ENCODE results near the gene REX1BD.

Gene REX1BD

DNA sequence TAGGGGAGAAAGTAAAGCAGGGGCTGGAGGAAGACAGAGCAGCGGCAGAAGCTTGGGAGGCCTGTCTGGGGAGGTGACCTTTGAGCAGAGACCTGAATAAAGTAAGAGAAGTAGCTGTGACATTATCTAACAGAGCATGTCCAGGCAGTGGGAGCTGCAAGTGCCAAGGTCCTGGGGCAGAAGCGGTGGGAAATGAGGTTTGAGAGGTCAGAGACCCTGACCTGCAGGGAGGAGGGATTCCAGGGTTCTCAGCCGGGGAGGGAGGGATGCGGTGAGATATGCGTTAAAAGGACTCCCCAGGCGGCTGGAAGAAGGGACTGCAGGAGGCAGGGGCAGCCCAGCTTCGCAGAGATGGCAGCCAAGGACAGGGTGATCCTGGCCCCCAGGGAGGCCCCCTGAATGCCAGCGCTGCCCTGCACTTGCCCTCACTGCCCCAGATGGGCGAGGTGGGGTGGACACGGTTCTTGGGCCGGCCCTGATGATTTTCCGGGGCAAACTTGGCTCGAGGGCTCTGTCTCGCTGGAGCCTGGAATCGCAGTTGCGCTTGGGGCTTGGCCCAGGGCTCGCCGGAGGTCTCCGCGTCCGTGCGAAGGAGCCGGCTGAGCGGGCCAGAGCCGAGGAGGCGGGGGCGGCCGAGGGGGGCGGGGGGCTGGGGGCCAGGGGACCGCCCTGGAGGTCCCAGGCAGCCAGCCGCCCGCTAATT is 14.8 kb downstream of the REX1BD start:
- peak; percentile 62 for DNase-seq (ENCODE audit: low read depth, low spot score)

DNA sequence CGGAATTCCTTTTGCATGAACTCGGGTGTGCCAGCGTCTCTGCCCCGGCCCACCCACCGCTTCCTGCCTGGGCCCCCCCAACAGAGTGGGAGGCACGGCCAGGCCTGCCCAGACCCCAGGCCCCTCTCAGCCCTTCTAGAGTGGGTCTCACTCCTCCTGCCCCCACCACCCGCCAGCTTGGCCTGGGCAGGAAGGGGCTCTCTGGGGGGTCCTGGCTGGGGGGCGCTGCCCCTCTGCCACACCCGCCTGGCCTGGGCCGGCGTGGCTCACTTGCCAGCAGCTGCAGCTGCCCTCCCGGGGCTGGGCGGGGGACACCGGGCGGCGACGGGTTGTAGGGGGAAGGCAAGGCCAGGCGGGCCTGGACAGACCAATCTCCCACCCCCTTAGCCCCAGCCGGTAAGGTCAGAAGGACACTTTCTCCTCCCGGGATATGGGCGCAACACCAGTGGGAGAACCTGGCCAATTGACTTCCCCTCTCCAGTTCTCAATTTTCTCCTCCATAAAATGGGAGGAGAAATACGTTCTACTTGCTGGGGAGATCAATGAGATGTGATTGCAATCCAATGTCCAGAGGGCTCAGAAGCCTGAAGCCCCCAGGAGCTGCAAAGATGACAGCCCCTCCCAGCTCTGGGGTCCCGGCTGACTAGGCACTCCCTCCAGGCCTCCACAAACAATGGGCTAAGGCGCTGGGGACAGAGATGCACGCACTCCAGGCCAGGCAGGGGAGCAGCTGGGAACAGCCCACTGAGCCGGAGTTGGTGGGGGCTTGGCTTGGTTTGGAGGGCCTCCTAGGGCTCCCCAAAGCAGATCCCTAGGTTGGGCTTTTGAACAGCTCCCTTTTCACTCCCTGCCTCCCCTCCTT is 15.6 kb downstream of the REX1BD start:
- DNase-seq (ENCODE audit: low read depth, low spot score): no peak

DNA sequence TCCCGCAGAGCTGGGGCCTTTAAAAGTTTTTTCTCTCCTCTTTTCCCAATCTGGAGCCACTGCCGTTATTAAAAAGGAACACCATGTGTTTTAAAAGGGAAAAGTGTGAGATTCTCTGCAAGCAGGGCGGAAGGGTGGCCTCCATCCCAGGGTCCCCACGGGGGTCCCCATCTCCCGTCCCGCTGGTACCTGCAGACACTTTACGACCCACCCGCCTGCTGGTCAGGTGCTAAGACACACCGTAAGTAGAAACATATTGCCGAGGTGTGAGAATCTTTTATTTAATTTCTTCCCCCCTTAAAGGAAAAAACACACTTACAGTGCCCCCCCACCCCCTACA is 16.2 kb downstream of the REX1BD start:
- DNase-seq (ENCODE audit: low read depth, low spot score): no peak

DNA sequence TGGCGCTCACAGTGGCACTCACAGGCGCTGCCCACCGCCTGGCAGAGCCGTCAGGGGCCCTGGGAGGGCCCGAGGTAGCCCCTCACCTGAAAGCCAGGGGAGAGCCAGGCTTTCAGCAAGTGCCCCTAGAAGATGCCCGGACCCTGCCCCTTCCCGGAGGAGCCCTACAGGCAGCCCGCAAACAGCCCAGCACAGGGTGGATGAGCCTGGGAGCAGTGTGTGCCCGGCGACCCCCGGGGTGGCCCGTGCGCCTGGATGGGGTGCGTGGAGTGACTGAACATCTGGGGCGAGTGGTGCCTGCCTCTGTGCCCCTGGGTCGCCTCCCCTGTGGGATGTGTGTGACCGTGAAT is 16.6 kb downstream of the REX1BD start:
- DNase-seq (ENCODE audit: low read depth, low spot score): no peak

DNA sequence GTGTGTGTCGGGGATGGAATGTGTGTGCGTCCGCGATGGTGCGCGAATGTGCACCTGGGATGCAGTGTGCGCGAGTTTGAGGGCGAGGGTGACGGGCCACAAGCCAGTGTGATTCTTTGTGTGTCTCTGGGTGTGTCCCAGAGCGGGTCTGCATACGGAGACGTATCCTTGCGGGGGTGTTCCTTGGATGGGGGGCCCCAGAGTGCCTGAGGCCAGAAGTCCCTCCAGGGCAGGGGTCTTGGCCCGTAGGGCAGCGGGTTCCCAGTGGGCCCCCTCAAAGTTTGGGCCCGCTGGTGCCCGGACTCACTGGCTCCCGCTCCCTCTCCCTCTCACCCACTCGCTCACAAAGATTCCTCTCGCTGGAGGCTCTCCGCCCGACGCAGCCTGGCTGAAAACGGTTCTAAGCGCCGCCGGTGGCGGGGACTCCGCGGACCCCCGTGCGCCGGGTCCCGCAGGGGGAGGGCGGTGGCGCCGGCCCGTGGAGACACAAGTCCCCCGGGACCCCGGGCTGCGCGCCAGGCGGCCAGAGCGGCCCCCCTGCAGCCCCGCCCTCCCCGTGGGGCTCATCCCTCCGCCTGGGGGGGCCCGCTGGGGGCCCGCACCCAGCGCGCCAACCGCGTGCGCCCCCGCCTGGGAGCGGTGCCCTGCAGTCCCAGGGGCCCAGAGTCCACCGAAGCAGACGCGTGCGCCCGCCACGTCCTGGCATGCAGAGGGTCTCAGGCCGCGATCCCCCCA is 17.1 kb downstream of the REX1BD start:
- DNase-seq (ENCODE audit: low read depth, low spot score): no peak

DNA sequence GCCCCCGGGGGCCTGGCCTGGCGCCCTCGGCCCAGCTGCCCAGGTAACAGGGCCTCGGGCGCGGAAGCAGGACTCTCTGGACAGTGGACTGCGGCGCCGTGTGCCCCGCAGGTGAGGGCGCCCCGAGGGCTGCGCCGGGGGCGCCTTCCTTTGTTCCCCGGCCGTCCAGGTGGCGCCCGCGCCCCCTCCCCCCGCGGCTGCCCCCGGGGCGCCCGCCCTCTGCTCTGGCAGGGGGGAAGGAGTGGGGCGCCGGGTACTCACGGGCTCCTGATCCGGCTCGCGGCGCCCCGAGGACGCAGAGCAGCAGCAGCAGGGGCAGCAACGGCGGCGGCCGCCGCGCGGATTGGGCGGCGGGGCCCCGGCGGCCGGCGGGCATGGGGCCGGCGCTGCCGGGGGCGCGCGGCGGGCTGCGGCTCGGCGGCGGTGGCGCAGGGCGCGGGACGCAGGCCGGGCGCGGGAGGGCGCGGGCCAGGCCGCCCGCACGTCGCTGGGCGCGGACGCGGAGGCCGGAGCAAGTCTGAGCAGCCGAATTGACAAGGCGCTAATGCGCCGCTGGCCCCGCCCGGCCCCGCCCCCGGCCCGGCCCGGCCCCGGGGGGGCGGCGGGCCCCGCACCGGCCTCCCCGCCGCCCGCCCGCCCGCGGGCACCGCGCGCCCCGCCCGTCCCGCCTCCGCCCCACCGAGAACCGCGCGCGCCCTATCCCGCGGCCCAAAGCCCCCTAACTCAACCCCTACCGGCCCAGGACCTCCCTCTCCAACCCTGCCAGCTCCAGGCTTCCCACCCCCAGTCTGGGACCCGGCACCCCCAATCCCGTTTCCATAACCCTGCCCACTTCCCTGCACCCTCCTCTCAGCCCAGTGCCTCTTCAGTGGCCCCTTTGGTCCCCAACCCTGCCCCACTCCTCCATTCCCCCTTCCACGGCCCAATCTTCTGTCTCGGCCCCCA is 18.0 kb downstream of the REX1BD start, which contains the start of gene CRLF1:
Gene CRLF1 (minus strand): TSS at position 519 of the 945 bp plus-strand sequence. CDS start 143 bp downstream, at position 376.
- no peak for DNase-seq (ENCODE audit: low read depth, low spot score)

DNA sequence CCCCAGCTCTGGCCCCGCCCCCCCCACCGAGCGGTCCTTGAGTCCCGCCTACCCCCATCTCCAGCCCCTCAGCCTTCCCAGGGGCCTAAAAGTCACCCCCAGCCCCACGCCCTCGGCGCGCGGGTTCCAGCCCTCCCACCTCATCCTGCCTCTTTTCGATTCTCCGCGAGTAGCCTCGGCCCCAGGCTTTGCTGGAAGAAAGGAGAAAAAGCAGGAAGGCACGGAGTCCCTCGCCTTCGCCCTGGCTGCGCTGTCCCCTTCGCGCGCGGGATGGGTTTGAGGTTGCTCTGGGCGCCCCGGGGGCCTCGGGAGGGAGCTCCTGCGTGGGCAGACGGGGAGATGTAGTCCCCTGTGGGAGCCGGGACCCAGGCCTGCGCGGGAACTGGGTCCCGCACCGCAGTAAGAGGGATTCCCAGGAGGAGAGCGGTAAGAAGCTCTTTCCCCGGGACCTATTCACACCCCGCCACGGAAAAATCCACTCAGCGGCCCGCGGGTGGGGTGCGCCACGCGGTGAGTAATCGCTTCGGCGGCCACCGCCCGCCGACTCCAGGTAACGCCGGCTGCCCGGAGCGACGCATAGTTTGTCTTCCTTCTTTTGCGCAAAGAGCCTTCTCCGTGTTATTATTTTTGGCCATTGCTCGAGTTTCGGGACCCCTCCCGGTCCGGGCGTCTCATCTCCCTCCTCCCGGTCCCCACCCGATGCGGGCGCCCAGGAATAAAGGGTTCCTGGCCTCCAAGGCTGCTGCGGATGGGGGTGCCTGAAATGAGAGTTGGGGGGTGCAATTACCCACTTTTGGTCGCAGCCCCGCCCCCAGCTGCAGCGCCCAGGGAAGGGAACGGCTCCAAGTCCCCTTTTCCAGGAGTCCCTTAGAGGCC is 18.9 kb downstream of the REX1BD start:
- DNase-seq (ENCODE audit: low read depth, low spot score): no peak

DNA sequence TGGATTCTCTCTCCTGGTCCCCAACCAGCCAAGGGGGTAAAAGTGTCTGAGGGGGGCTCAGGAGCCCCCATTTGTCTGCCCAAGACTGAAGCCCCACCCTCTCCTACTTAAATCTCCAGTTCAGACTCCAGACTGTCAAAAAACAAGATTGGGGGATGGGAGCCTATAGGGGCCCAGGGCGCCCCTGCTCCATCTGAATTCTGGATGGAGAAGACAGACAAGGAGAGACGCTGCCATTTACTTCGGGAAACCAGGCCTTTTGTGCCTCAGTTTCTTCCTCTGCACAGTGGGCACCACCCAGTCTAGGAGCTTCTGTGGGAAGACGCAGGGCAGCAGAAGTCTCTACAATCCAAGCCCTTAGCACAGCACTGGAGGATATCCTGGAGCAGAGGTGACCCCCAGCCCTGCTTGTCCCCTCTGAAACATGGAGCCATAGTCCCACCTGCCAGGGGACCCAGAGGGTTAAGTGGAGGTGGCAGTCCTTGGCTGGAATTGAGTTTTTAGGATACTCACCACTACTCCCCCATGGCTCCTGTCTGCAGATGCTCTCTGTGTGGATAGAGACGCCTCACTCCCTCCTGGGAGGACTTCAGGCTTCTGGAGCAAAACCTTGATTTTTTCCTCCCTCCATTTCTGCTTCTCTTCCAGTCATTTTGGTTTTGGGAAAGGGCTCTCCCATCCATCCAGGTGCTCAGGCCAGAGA is 19.7 kb downstream of the REX1BD start:
- no peak for DNase-seq (ENCODE audit: low read depth, low spot score)

DNA sequence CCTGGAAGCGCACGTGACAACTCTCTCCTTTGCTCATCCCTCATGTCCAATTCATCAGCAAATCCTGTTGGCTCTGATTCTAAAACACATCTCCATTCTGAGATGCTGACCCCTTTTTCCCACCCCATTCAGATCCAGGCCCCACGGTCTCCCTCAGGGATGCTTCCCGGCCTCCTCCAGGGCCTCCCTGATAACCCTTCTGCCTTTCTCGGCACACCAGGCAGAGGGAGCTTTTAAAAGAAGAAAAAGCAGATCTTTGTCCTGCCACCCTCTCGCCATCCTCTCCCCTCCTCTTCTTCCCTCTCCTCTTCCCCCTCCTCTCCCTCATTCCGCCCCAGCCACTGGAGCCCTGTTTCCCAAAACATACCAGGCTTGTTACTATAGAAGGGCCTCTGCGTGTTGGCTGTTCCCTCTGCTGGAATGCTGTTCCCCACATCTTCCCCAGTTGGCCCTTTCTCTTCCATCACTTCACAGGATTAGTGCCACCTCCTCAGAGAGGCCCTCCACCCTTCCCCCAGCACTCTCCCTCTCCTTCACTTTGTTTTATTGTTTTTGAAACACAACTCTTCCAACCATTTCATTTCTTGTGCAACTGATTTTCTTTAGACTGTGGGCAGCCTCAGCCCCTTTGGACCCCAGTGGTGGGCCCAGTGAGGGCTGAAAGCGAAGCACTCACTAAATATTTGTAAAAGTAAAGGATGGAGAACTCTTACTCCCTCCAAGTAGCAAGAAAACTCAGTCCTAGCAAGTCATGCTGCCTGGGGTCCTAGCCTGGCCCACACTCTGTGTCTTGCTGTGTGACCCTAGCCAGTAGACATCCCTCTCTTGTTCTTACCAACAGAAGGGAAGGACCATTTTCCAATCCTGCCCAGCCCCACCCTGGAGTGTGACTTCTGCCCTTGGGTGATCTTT is 20.5 kb downstream of the REX1BD start:
- no peak for DNase-seq (ENCODE audit: low read depth, low spot score)

DNA sequence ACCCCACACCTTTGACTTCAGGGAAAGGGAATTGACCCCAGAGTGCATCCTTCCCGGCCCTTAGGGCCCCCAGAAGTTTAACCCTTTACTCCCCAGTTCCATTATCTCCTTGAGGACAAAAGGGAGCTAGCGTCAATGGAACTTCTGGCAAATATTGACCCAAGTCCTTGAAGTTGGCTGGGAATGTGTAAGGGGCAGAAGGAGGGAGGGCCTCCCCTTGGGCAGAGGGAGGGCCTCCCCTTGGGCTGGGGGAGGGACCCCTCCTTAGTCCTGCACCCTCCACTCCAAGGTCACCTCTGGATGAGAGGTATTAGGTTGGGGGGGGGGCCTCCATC is 21.1 kb downstream of the REX1BD start:
- no peak for DNase-seq (ENCODE audit: low read depth, low spot score)

DNA sequence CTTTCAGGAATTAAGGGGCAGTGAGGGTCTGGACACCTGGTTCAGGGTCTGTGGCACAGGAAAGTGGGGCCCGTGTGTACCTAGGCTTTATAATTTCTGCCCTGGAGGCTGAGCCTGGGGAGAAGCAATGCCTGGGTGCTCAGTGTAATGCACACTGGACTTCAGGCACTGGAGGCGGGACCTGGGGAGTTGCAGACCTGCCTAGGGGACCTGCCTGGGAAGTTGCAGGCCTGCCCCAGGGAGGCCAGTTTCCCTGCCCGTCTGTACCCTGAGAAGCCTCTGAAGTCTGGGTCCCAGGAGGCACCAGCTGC is 21.6 kb downstream of the REX1BD start:
- no peak for DNase-seq (ENCODE audit: low read depth, low spot score)

DNA sequence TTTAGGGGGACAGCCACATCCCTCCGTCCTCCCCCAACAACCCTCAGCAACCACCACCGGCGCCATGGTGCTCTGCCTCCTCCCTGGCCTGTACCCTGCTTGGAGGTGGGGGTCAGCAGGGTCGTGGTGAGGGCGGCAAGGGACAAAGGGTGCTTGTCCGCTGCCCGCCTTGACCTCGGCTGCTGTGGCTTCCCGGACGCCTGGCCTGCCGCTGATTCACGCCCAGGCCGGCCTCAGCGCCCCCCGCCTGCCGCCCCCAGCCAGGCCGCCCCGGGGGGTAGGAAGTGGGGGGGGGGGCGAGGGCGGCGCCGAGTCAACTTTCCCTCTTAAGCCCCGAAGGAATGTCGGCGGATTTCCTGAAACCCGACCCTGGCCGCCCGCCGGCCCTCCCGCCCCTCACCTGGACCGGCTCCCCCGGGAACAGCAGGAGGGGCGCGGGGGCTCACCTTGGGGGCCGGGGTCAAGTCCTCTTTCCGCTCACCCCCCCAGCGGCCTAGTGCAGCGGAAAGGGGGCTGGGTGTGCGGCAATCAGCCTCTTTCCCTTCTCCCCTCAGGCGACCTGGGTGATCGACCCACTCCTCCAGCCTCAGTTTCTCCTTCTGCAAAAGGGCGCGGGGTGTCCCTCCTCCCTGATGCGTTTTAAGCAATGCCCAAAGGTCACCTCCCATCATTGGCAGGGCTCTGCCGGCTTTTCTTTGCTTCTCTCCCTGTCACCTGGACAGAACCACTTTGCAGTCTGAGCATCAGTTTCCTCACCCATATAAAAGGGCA is 22.1 kb downstream of the REX1BD start:
- DNase-seq (ENCODE audit: low read depth, low spot score): no peak

DNA sequence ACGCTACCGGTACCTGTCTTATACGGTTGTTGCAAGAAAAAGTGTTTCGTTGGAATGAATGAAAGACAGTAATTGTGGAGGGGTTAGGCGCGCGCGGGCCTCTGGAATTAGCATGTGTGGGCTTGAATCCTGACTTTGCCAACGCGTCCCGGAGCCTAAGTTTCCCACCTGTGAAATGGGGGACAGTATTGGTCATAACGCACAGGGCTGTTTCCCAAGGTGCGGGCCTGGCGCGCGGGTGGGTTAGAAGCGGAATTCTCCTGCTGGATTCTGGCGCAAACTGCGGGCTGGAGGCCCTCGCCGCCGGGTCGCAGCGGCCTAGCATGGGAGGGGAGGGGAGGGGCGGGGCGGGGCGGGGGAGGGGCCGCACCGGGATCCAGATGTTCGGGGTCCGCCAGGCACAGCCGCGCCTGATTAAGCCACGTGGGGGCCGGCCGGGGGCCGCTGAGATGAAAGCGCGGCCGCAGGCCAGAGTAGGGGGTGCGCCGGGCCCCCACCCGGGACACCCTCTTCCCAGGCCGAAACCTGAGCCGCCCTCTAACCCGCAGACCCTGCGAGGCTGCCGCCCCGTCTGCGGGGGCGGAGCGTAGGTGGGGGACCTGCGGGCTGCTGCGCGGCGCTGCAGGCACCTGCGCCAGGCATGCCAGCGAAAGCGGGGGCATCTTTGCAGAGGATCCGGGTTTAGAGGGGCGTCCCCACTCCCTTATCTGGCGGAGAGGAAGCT is 22.9 kb downstream of the REX1BD start:
- DNase-seq (ENCODE audit: low read depth, low spot score): peak; percentile 46

DNA sequence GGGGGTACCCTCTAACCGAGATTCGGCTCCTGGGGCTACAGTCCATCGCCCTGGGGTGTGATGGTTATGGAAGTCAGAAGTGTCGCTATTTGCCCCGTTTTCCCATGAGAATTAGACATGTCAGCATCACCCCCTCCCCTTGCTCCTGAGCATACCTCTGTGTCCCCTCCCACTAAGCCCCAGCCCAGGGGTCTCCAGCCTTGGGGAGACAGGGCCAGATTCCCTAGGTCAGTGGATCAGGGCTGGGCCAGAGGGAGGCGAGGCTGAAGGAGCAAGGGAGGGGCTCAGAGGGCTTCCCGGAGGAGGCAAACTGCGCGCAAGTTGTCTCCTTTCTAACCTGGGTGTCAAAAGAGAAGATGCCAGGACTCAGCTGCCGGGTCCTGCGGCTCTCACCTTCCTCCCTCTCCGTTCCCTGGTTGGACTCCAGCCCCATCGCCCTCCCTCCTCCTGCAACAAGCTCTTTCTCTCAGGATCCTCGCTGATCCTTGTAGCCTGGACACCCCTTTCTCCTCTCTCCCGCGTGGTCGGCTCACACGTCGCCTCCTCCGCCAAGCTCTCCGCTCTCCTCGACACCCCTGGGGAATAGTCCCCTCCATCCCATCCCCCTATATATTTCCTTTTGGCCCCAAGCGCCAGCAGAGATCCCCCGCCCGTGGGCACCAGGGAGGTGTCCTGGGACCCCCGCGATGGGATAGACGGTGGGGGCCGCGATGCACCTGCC is 23.6 kb downstream of the REX1BD start:
- DNase-seq (ENCODE audit: low read depth, low spot score): no peak

DNA sequence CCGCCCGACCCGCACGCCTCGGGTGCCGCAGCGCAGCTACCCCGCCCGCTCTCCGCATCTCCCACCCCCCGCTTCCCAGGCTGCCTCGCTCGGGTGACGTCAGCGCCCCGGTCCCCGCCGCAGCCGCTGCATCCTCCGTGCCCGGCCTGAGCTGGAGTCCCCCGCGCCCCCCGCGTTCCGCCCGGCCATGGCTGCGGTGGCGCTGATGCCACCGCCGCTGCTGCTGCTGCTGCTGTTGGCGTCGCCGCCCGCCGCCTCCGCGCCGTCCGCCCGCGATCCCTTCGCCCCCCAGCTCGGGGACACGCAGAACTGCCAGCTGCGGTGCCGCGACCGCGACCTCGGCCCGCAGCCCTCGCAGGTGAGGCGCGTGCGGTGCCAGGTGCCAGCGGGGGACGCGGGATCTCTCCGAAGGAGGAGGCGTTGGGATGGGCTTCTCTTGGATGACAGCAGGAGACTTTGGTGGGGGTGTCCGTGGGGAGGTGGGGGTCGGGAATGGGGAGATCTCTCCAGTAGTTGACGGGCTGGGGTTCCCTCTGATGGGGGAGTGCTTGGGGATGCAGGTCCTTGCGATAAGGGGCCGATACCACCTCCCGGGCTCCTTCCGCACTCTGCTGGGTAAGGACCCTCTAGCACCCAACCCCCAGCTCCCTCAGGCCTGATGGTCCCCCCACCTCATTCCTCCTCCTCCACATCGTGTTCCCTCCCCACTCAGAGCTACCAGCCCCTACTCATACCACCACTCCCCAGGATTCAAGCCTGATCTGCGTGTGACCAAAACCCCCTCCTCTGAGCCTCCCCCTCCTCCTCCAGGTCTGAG is 24.4 kb downstream of the REX1BD start, which contains the start of gene TMEM59L:
Gene TMEM59L (plus strand): TSS at position 99 of the 817 bp plus-strand sequence. CDS start 89 bp downstream, at position 188.
- no peak for DNase-seq (ENCODE audit: low read depth, low spot score)
